Effector memory CD8-positive, alpha-beta T cell (primary cell): ENCODE data around the gene COQ8B.

ENCODE experiments used
- ATAC-seq: fragments of 150-1000 bp; cut with Tn5 transposase; replicated peaks from 2 replicates; pipeline ENCODE4 v1.10.0; 2021; ENCODE audit warnings: mild to moderate bottlenecking, moderate library complexity
- DNase-seq, 3 experiments: peaks; one replicate each; pipeline ENCODE4 v3.0.0; 2021
- H3K27ac Mint-ChIP-seq, 2 donors: one replicate each; pipeline ENCODE4 v1.8.0; 2022; ENCODE audit warnings: mild to moderate bottlenecking in 2 of 2, mixed read lengths in 2 of 2, moderate library complexity in 2 of 2
- H3K27me3 Mint-ChIP-seq, 2 donors: one replicate each; pipeline ENCODE4 v1.8.0; 2022; ENCODE audit warnings: mixed read lengths in 2 of 2
- H3K36me3 Mint-ChIP-seq: one replicate; pipeline ENCODE4 v1.8.0; 2022; ENCODE audit warnings: mild to moderate bottlenecking, moderate library complexity, mixed read lengths; ENCODE audit not compliant: insufficient read depth
- H3K4me1 Mint-ChIP-seq, 2 donors: one replicate each; pipeline ENCODE4 v1.8.0; 2022; ENCODE audit warnings: low read depth in 2 of 2, mixed read lengths in 2 of 2
- H3K4me3 Mint-ChIP-seq, 2 donors: one replicate each; pipeline ENCODE4 v1.8.0; 2022; ENCODE audit warnings: mild to moderate bottlenecking in 2 of 2, mixed read lengths in 2 of 2, moderate library complexity in 2 of 2
- H3K9me3 Mint-ChIP-seq, 2 donors: one replicate each; pipeline ENCODE4 v1.8.0; 2022; ENCODE audit warnings: mixed read lengths in 2 of 2

Gene COQ8B

DNA sequence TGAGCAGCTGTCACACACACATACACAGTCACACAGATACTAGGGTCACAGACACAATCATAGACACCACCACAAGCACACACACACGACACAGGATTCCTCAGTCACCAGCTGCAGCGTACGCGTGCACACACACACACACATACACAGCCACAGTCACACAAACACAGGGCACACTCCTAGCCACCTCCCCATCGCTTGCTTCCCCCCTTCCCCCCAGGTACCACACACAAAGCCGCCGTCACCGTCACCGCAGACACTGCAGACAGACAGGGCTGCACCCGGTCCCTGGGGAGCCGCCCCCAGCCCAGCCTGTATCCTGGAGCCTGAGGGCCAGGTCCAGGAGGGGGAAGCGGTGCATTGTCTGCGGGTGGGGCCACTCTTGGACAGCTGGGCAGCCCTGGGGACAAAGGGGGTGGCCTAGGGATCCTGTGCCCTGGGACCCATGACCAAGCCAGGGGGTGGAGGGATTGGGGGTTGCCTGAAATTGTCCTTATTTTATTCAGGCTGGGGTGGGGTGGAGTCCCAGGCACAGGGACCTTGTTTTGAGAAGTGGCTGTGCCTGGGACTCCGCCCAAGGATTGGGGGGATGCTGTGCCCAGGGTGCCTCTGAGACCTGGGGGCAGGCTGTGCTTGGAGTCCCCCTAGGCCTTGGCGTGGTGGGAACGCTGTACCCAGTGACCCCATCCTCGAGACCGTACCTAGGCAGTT is 27.2 kb downstream of the COQ8B start:
- DNase-seq (peak in 2 of 3 experiments; percentile 20 to 29), ATAC-seq (peak; percentile 19)
- Mint-ChIP-seq H3K9me3 (no peaks in the 10 kb centered on the region), H3K4me3 (peak overlapping the region in 1 of 2 donors; percentile 49), H3K36me3 (peaks cover 10% of the 10 kb centered on the region), H3K4me1 (peaks cover 3 to 6% of the 10 kb centered on the region in 2 donors), H3K27me3 (no peaks in the 10 kb centered on the region), H3K27ac (no peak overlapping the region)

DNA sequence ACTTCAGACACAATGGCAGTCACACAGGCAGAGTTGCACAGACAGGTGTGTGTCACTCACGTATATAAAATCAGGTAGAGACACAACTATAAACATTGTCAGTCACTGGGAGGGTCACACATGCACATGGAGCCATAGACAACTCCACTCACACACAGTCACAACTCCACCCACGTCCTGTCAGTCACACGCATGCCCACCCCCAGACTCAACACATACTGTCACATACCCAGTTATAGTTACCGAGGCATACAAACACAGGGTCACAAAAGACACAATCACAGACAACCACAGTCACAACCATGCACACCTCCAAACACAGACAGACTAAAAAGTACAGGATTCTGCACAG is 27.7 kb downstream of the COQ8B start:
- no peak for ATAC-seq
- Mint-ChIP-seq H3K4me3 (no peak overlapping the region), H3K36me3 (peaks cover 10% of the 10 kb centered on the region)

DNA sequence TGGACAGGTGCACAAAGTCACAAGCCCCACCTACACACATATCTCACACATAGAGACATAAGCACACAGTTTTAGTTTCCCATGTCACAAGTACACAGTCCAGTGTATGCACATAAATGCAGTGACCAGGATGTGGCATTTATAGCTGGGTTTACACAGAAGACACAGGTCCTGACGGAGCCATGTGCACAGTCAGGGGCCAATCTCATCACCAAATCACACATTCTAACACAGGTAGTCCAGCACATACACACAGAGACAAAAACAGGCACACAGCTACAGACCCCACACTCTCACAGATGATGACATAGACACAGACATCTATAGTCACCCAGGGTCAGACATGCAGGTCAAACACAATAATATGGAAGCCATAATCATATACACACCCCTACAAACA is 28.4 kb downstream of the COQ8B start:
- H3K4me1 Mint-ChIP-seq, result peaks cover 3% of the 10 kb centered on the region in 2 donors
- H3K27me3 Mint-ChIP-seq, result no peaks in the 10 kb centered on the region
- no peaks in the 10 kb centered on the region for H3K9me3 Mint-ChIP-seq
- H3K4me3 Mint-ChIP-seq, result no peak overlapping the region
- peaks cover 10% of the 10 kb centered on the region for H3K36me3 Mint-ChIP-seq
- no peak for ATAC-seq
- no peak overlapping the region for H3K27ac Mint-ChIP-seq
- no peak for DNase-seq

More for the DNA sequence above, 27.7 kb downstream of the COQ8B start:
- Mint-ChIP-seq H3K27ac (no peak overlapping the region), H3K9me3 (no peaks in the 10 kb centered on the region), H3K4me1 (peaks cover 3% of the 10 kb centered on the region in 2 donors), H3K27me3 (no peaks in the 10 kb centered on the region)
- no peak for DNase-seq

DNA sequence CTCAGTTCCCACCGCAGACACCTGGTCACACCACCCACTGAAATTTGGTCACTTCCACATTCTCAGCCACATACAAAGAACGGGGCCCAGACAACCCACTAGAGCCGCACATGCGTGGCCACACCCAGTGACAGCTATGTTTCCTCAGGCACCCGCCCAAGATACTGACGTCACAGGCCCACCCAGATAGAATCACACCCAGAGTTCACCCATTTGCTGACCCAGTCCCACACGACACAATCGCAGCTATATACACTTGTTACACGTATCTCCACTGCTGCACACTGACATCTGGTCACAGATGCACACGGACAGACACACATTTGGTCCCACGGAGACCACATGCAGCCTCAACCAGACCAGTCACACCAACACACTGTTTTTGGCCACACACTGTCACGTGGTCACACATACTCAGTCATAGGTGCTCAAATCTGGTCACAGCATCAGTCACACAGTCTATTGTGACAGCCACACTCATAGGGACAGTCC is 29.1 kb downstream of the COQ8B start:
- peaks cover 3% of the 10 kb centered on the region in 2 donors for H3K4me1 Mint-ChIP-seq
- no peaks in the 10 kb centered on the region for H3K27me3 Mint-ChIP-seq
- no peak overlapping the region for H3K27ac Mint-ChIP-seq
- no peak overlapping the region for H3K4me3 Mint-ChIP-seq
- DNase-seq (peak; percentile 32 to 37 (median 33)), ATAC-seq (peak; percentile 27)
- H3K36me3 Mint-ChIP-seq, result peaks cover 7% of the 10 kb centered on the region
- H3K9me3 Mint-ChIP-seq, result no peaks in the 10 kb centered on the region

DNA sequence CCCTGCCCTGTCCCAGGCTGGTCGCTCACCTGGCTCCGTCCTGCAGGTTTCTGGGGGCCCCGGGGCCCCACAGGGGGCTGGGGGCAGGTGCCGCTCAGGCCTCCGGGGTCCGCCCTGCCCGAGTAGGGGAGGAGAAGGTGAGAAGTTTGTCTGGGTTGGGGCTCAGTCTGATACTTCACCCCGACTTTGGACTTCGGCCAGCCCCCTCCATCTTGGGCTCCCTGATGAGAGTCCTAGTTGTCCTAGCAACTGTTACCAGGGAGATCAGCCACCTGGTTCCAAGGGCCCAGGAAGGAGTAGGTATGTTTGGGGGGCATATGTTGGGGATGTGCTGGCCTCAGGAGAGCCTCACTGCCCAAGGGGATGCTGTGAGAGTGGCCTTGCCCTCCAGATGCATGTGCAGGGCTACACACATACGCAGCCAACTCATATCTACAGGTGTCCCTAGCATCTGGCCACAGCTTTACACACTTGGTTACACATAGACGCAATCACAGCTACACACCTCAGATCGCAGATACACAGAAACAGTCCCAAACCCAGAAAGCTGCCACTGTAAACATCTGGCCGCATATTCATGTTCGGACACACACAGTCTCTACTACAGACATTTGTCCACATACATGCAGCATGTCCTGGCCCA is 29.7 kb downstream of the COQ8B start:
- peaks cover 3% of the 10 kb centered on the region in 2 donors for H3K4me1 Mint-ChIP-seq
- peaks cover 7% of the 10 kb centered on the region for H3K36me3 Mint-ChIP-seq
- H3K9me3 Mint-ChIP-seq, result no peaks in the 10 kb centered on the region
- no peaks in the 10 kb centered on the region for H3K27me3 Mint-ChIP-seq
- H3K27ac Mint-ChIP-seq, result no peak overlapping the region
- ATAC-seq, result no peak
- no peak overlapping the region for H3K4me3 Mint-ChIP-seq
- DNase-seq, result no peak

DNA sequence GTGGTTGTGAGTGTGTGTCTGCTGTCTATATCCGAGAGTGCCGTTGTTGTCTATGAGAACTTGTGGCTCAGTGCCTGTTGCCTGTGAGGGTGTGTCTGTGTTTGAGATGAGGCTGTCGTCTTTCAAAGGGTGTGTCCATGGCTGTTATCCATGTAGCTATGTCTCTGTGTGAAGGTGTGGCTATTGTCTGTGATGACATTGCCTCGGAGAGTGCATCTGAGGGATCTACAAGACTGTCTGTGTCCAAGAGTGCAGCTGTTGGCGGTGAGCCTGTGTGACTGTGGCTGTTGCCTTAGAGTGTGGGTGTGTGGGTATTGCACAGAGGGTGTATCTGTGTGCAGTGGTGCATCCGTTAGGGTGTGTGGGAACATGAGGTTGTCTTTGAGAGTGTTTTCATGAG is 31.1 kb downstream of the COQ8B start:
- Mint-ChIP-seq H3K9me3 (no peaks in the 10 kb centered on the region), H3K27ac (peak overlapping the region in 1 of 2 donors; percentile 13), H3K27me3 (no peaks in the 10 kb centered on the region), H3K36me3 (peaks cover 4% of the 10 kb centered on the region), H3K4me1 (peaks cover 0 to 3% of the 10 kb centered on the region in 2 donors), H3K4me3 (no peak overlapping the region)
- DNase-seq, result no peak
- ATAC-seq, result no peak

DNA sequence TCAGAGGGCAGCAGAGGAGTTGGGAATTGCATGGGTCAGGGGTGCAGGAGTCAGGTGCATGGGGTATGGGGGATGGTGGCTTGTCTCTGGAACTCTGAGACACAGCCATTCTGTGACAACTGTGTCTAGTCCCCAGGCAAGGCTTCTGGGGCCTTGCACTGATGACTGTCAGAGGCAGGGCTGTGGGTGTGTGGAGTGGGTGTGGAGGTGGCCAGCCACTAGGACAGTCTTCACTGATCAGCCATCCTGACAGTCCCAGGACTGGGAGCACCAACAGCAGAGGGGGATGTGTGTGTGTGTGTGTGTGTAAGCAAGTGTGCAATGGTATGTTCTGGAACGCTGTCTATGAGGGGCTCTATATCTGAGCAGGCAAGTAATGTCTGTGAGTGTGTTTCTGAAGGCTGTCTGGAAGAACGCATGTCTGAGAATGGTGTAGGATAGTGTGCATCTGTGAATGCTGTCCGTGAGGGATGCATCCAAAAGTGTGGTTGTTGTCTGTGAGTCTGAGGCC is 31.6 kb downstream of the COQ8B start:
- no peak for ATAC-seq
- H3K4me3 Mint-ChIP-seq, result no peak overlapping the region
- peaks cover 6% of the 10 kb centered on the region for H3K36me3 Mint-ChIP-seq
- no peaks in the 10 kb centered on the region for H3K9me3 Mint-ChIP-seq
- no peak overlapping the region for H3K27ac Mint-ChIP-seq
- peaks cover 0 to 3% of the 10 kb centered on the region in 2 donors for H3K4me1 Mint-ChIP-seq
- no peaks in the 10 kb centered on the region for H3K27me3 Mint-ChIP-seq
- no peak for DNase-seq

DNA sequence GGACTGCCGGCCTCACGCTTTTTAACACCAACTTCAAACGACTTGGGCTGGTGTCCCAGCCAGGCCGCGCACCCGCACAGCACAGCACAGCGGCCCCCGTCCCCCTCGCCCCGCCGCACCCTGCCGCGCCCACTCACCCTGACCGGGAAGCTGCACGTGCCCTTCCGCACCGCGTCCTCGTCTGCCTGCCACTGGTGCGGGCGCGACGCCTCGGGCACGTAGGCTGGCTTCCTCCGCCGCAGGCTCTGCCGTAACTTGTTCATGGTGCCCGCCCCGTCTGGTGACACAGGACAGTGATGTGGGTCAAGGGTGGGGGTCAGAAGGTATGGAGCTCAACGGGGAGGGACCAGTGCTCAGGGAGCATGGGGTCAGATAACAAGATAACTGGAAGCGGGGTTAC is 32.4 kb downstream of the COQ8B start:
- peaks cover 0 to 3% of the 10 kb centered on the region in 2 donors for H3K4me1 Mint-ChIP-seq
- DNase-seq (no peak), ATAC-seq (no peak)
- peaks cover 6% of the 10 kb centered on the region for H3K36me3 Mint-ChIP-seq
- no peaks in the 10 kb centered on the region for H3K9me3 Mint-ChIP-seq
- no peak overlapping the region for H3K4me3 Mint-ChIP-seq
- H3K27me3 Mint-ChIP-seq, result no peaks in the 10 kb centered on the region
- H3K27ac Mint-ChIP-seq, result no peak overlapping the region

DNA sequence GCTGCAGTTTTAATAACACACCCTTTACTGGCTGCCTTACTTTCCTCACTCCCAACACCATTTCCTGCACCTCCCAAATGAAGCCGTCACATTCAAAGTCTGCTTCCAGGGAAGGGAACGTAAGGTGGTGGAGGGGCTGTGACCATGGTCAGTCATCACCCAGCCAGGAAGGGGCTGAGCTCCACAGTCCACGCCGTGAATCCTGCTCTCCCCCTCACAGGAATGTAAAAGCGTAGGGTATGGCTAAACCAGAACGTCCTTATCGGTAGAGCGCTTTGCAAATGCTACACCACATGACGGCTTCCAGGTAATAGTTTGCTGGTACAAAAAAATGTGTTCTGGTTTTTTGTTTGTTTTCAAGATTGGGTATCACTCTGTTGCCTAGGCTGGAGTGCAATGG is 33.2 kb downstream of the COQ8B start:
- Mint-ChIP-seq H3K4me3 (no peak overlapping the region), H3K27ac (no peak overlapping the region), H3K36me3 (peaks cover 6% of the 10 kb centered on the region), H3K27me3 (no peaks in the 10 kb centered on the region), H3K9me3 (no peaks in the 10 kb centered on the region), H3K4me1 (peaks cover 0 to 3% of the 10 kb centered on the region in 2 donors)
- DNase-seq, result no peak
- ATAC-seq, result no peak

DNA sequence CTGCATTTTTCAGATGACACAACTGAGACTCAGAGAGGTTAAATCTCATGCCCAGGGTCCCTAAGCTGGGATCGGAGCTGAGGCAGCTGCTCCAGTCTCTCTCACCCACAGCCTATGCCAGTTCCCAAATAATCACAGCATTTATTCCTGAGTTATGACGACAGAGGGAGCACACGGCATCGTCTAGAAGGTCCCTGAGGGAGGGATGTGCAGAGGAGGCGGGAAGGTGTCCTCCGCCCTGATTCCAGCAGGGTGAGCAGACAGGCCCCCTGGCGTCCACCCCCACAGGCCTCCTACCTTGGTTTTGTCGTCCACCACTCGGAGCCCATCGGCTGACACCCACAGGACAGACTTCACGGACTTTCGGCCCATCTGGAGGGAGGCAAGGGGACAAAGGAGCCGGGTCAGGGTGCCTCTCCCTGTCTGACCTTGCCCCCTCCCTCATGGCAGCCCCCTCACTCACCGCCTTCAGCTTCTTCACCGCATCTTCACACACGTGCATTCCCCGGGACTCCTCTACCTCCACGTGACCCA is 34.2 kb downstream of the COQ8B start:
- Mint-ChIP-seq H3K4me3 (no peak overlapping the region), H3K27ac (no peak overlapping the region), H3K27me3 (no peaks in the 10 kb centered on the region), H3K36me3 (peaks cover 6% of the 10 kb centered on the region), H3K4me1 (peaks cover 0 to 3% of the 10 kb centered on the region in 2 donors), H3K9me3 (no peaks in the 10 kb centered on the region)
- DNase-seq (no peak), ATAC-seq (no peak)

DNA sequence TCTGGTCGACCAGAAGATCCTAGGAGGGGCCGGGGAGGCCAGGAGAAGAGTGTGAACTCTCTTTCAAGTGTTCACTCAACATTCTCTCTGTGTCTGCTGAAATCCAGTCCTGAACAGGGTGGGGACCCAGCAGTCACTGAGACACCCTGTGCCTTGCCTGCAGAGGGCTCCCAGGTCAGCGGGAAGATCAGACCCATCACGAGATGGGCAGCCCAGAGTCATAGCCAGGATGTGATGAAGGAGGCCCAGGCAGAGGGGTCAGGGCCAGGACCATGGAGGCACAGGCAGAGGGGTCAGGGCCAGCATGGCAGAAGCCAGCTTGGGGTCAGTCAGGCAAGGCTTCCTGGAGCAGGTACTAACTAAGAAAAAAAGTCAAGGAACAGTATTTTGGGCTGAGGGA is 35.6 kb downstream of the COQ8B start:
- Mint-ChIP-seq H3K27ac (peak overlapping the region in 1 of 2 donors; percentile 30), H3K36me3 (peaks cover 9% of the 10 kb centered on the region), H3K4me3 (no peak overlapping the region), H3K4me1 (peaks cover 0 to 3% of the 10 kb centered on the region in 2 donors), H3K9me3 (no peaks in the 10 kb centered on the region), H3K27me3 (no peaks in the 10 kb centered on the region)
- no peak for DNase-seq
- ATAC-seq, result no peak

DNA sequence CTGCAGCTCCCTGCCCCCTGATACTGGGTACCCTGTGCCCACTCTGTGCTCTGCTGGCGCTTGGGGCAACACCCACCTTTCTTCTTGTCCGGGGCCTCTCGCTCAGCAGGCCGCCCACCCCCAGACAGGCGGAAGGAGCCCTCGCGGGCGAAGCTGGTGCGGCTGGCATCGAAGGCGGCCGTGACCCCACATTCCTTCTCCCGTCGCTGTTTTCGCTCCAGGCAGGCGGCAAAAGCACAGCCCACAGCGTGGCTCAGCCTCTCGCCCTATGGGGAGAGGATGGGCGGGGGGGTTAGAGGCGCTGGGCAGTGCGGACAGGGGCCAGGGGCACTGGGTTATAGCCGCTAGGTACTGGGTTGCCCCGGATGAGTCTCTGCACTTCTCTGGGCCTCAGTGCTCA is 39.5 kb downstream of the COQ8B start:
- Mint-ChIP-seq H3K27me3 (no peaks in the 10 kb centered on the region), H3K27ac (peak overlapping the region in 1 of 2 donors; percentile 9), H3K9me3 (no peaks in the 10 kb centered on the region), H3K4me1 (no peaks in the 10 kb centered on the region), H3K4me3 (no peak overlapping the region), H3K36me3 (peaks cover 6% of the 10 kb centered on the region)
- DNase-seq, result no peak
- no peak for ATAC-seq

DNA sequence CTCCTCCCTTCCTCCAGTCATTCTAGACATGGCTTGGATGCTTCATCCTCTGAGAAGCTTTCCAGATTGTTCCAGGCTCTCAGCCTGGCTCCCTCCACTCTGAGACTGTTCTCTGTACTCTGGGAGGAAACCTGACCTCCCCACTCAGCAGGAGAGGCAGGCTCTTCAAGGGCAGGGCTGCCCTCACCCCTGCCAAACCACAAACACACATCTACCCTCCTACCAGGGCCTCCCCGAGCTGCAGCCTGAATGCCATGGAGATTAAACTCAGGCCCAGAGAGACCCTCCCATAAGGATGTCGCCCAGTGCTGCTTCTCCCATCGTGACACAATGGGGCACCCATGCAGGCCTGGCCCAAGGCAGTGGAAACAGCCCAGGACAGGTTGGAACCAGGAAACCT is 42.4 kb downstream of the COQ8B start:
- Mint-ChIP-seq H3K27me3 (no peaks in the 10 kb centered on the region), H3K9me3 (no peaks in the 10 kb centered on the region), H3K4me3 (no peak overlapping the region), H3K36me3 (peaks cover 3% of the 10 kb centered on the region), H3K27ac (no peak overlapping the region), H3K4me1 (no peaks in the 10 kb centered on the region)
- ATAC-seq (peak; percentile 41), DNase-seq (no peak)

DNA sequence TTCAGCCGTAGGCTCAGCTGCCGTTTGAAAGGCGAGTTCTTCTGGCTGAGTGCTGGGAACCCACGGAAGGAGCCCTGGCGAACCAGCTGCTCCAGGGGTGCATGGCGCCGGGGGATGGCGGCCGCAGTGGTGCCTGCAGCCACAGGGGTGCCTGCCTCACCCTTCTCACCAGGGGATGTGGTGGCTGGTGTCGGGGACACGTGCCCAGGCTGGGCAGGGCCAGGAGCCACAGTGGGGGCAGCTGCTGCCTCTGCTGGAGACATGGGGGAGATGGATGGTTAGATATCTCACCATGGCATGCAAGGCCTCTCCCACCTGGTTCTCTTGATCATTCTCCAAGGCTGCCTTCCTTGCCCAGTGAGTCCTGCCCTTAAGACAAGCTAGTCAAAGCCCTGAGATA is 43.3 kb downstream of the COQ8B start:
- Mint-ChIP-seq H3K9me3 (no peaks in the 10 kb centered on the region), H3K4me3 (no peak overlapping the region), H3K4me1 (no peaks in the 10 kb centered on the region), H3K27ac (no peak overlapping the region), H3K27me3 (no peaks in the 10 kb centered on the region), H3K36me3 (peaks cover 3% of the 10 kb centered on the region)
- DNase-seq (peak in 2 of 3 experiments; percentile 29 to 37), ATAC-seq (peak; percentile 98)
